NCI-H526 (cell line): ENCODE results near the gene CAMK2A.
"Not testable (repeated sequence)": the region's sequence is repeated elsewhere in the genome, so short reads cannot be mapped to it uniquely, and the experiment has no call there.

Experiments
- DNase-seq, 2 experiments: peaks; one replicate each; lab custom pipeline; 2025; lab: John Stamatoyannopoulos, UW

The CAMK2A gene

GRCh38 chr5:150254774-150255173, 34.8 kb downstream of the CAMK2A start:
- DNase-seq = no peak

DNA sequence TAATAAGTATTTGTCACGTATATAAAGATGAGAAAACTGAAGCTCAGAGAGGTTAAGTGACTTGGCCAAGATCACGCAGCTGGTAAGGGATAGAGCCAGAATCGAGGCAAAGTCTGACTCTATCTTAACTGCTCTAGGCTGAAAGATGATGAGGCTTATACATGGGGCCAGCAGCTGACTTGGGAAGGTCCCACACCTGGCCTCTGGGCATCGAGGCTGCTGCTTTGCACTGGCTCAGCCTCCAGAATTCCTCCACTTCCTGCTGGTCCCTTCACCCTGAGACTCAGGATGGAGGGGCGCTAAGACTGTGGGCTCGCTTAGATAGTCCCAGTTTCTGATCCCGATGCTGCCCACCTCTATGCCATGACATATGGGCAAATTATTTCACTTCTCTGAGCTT, 35.2 kb downstream of the CAMK2A start:
- DNase-seq = no peak

- DNase-seq = no peak
Measured at GRCh38 chr5:150253416-150254208, 36.0 kb downstream of the CAMK2A start.

DNA sequence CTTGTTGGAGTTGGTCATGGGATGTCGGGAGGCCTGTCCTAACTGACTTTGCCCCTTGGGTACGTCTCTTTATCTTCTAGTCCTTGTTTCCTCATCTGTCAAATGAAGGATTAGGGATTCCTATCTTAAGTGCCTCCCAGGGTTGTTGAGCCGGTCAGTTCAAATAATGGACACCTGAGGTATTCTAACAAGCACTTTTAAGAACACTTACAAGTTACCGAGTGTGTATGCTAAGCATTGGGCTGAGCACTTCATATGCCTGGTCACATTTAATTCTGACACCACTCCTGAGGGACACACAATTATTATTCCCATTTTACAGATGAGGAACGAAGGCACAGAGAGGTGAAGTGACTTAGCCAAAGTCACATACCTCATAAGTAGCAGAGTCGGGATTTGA, 37.1 kb downstream of the CAMK2A start:
- no peak for DNase-seq

DNA sequence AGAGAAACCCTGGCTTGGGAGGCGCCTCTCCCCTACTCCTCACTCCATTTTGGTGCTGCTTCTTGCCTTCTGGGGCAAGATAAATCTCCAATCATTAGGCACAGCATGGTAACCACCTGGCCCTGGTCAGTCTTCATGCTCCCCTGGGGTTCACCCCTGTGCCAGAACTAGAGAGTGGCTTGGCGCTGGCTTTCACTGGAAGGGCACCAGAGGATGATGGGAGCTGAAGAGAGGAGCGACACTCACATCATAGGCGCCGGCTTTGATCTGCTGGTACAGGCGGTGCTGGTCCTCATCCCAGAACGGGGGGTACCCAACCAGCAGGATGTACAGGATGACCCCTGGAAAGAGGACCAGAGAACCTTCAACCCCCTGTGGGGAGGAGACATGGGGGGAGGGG, 38.1 kb downstream of the CAMK2A start:
- no peak for DNase-seq

GRCh38 chr5:150249744-150250143, 39.8 kb downstream of the CAMK2A start:
- DNase-seq = no peak

GRCh38 chr5:150248946-150249345, 40.6 kb downstream of the CAMK2A start:
- no peak for DNase-seq

DNA sequence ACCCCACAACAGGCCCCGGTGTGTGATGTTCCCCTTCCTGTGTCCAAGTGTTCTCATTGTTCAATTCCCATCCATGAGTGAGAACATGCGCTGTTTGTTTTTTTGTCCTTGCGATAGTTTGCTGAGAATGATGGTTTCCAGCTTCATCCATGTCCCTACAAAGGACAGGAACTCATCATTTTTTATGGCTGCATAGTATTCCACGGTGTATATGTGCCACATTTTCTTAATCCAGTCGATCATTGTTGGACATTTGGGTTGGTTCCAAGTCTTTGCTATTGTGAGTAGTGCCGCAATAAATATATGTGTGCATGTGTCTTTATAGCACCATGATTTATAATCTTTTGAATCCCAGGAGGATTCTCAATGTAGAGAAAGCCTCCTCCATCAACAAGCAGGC, 41.1 kb downstream of the CAMK2A start:
- DNase-seq = not testable (repeated sequence)

GRCh38 chr5:150247726-150248125, 41.8 kb downstream of the CAMK2A start:
- DNase-seq = no peak

DNA sequence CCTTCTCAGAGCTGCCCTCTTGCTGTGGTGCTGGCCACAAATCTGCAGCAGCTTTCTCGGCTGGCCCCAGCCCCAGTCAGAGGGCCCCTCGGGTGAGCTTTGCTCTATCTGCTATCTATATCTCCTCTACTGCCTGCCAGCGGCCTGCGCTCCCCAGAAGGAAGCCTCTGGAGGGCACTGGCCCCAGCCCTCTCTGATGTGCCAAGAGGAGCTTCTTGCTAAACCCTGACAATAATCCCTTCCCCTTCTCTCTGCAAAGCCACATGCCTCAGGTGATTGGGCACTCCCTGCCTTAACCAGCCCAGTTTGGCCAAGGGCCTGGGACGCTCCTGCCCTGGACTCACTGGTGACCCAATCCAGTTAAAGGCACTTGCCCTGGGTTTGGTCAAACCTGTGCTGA, 42.7 kb downstream of the CAMK2A start:
- DNase-seq = no peak

- DNase-seq = no peak
Measured at GRCh38 chr5:150246429-150246828, 43.1 kb downstream of the CAMK2A start.

DNA sequence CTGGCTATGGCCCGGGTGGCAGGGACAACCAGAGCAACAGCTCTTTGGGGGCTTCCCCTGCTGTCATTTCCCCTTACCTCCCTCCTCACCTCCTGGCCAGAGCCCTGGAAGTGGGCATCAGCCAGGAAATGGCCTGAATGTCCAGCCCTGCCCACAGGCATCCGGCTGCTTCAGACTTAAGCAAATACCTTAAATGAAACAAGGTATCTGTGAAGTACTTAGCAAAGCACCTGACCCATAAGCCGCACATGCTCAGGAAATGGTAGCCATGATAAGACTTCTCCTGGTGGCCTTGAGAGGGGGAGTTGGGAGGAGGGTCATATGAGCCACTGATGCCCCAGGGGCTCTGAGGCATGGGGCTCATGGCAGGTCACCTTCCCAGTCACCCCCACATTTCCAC, 43.8 kb downstream of the CAMK2A start:
- no peak for DNase-seq

- no peak for DNase-seq
Measured at GRCh38 chr5:150245111-150245789, 44.3 kb downstream of the CAMK2A start.

DNA sequence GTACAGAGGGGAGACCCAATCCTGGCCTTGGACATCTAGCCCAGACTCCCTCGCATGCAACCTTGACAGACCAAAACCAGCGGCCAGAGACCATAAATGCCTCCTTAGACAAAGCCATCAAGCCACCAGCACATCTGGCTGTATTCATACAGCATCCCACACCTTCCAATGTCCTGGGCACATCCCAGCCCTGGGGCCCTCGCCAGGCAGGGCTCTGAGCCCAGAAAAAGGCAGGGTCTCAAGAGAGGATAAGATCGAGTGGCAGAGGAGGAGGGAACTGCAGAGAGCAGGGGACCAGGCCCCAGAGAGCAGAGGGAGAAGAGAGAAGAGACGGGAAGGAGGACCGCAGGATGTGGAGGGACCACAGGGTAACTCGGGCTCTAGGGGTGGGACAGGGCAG, 45.4 kb downstream of the CAMK2A start:
- no peak for DNase-seq

- no peak for DNase-seq
Measured at GRCh38 chr5:150243590-150243989, 46.0 kb downstream of the CAMK2A start.

DNA sequence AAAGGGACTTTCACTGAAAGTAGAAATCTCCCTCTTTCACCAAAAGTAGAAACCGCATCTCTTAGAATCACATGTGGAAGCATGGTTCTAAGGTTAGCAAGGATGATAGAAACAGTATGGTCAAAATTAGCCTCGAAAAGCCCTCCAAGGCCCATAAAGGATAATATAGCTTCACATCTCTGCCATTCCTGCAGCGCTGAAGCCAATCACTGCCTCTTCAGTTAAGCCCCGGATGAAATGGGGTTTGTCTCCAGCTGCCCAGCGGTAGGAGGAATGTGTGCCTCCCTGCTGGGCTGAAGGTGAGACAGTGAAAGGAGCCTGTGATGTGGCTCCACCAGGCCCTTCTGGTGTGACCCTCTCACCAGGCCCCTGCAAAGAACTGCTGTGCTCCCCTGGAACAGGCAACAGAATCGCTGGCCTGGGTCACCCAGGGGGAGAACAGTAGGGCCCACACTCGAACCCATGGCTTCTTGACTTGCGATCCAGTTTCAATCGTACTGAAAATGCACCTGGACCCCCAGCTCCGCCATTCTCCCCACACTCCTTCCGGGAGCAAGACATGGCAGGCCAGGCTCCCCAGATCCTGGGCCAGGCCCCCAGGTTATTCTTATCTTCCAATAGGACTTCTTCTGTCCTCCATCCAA, 47.2 kb downstream of the CAMK2A start:
- DNase-seq = no peak

DNA sequence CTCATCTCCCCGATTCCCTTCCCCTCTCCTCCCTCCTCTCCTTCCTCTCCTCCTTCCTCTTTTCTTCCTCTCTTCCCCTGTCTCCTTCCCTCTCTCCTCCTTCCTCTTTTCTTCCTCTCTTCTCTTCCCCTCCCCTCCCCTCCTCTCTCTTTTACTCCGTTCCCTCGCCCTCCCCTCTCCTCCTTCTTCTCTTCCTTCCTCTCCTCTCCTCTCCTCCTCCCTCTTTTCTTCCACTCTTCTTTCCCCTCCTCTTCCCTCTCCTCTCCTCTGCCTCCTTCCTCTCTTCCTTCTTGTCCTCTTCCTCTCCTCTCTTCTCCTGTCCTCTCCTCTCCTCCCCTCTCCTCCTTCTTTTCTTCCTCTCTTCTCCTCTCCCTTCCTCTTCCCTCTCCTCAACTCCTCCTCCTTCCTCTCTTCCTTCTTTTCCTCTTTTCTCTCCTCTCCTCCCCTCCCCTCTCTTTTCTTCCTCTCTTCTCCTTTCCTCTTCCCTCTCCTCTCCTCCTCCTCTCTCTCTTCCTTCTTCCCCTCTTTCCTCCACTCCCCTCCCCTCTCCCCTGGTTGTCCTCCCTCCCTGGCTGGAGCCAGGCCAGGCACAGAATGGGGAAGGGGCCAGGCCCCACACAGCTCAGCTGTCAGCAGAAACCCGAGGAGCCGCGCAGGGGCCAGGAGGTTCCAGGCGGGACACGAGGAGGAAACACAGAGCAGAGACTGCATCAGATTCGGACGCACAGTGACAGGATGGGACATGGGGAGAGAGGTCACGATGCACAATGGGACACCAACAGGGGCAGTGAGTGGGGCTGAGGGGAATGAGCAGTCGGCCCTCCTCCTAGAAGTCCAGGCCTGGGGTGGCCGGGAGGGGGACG, 48.0 kb downstream of the CAMK2A start:
- DNase-seq = no peak

- no peak for DNase-seq
Measured at GRCh38 chr5:150239794-150240122, 49.8 kb downstream of the CAMK2A start.

GRCh38 chr5:150239099-150239793, 50.3 kb downstream of the CAMK2A start:
- no peak for DNase-seq

GRCh38 chr5:150238646-150239045, 50.9 kb downstream of the CAMK2A start:
- no peak for DNase-seq

DNA sequence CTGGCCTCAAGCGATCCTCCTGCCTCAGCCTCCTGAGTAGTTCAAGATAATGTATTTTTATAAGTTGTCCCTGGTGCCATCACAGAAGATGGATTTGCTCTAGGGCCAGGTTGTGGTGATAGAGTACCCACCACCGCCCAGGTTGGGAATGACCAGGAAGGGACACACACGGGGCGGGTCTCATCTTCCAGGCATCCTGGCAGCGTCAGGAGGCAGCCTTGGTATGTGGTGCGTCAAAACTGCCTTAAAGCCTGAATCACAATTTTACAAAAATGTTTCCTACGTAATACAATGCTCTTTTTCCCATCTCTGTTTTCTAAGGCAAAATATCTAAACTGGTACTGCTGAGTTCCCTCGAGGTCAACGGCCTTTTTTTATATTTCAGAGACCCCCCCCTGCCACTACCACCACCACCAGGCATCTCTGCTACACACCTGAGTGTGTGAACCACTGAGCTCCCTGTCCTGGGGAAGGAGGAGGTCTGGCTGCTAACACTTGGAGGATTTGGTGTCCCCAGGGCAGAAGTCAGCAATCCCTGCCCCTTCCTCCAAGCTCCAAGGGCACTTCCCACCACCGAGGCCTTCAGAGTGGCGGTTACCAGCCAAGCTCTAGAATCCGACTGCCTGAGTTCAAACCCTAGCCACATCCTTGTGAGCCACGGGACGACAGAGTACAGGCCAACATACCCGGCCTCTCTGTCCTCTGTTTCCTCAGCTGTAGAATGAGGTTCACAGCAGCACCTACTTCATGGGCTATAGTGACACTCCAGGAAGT, 52.4 kb downstream of the CAMK2A start:
- no peak for DNase-seq
